A172 (cell line): Measurements from ENCODE around the gene ABCA5. TPM values are rescaled to one million over a fixed set of nuclear protein-coding genes. Genes with fewer than 3 reads are reported as not detected.
"Not testable (repeated sequence)": the region's sequence is repeated elsewhere in the genome, so short reads cannot be mapped to it uniquely, and the experiment has no call there.

Experiments used
- DNase-seq: peaks from one replicate; pipeline ENCODE4 v3.0.0-alpha.2; 2015; ENCODE audit warnings: low spot score
- total RNA-seq: library from RNA; depleted of rRNA; stranded (reverse); fragments of >200 nt; shearing (Covaris generic); gene quantifications from 2 replicates; pipeline ENCODE4 v1.2.3, GENCODE V29; 2014

Gene ABCA5
- total RNA-seq, 1 experiment from 2014 or later, result 0.07 TPM

GRCh38 chr17:69325518-69326376 is 1.2 kb downstream of the ABCA5 start:
- DNase-seq, result no peak

GRCh38 chr17:69323806-69324205 is 3.1 kb downstream of the ABCA5 start:
- DNase-seq, result no peak

- DNase-seq, result no peak
Observed at GRCh38 chr17:69320908-69321238, 6.1 kb downstream of the ABCA5 start.

- DNase-seq, result no peak
Observed at GRCh38 chr17:69320210-69320907, 6.6 kb downstream of the ABCA5 start.

- DNase-seq, result no peak
Observed at GRCh38 chr17:69317625-69318024, 9.3 kb downstream of the ABCA5 start.

- no peak for DNase-seq
Observed at GRCh38 chr17:69314246-69315065, 12.5 kb downstream of the ABCA5 start.

- no peak for DNase-seq
Observed at GRCh38 chr17:69305177-69305576, 21.8 kb downstream of the ABCA5 start.

- DNase-seq, result no peak
Observed at GRCh38 chr17:69302682-69303081, 24.3 kb downstream of the ABCA5 start.

- DNase-seq, result no peak
Observed at GRCh38 chr17:69300222-69300621, 26.7 kb downstream of the ABCA5 start.

- not testable (repeated sequence) for DNase-seq
Observed at GRCh38 chr17:69298120-69298722, 28.7 kb downstream of the ABCA5 start.

- DNase-seq, result no peak
Observed at GRCh38 chr17:69287168-69287567, 39.8 kb downstream of the ABCA5 start.

GRCh38 chr17:69286257-69286656 is 40.7 kb downstream of the ABCA5 start:
- DNase-seq, result no peak

- no peak for DNase-seq
Observed at GRCh38 chr17:69284646-69285045, 42.3 kb downstream of the ABCA5 start.

GRCh38 chr17:69282002-69282401 is 44.9 kb downstream of the ABCA5 start:
- DNase-seq, result no peak

GRCh38 chr17:69276279-69276678 is 50.7 kb downstream of the ABCA5 start:
- DNase-seq, result not testable (repeated sequence)

- DNase-seq, result no peak
Observed at GRCh38 chr17:69275751-69276150, 51.2 kb downstream of the ABCA5 start.

GRCh38 chr17:69271023-69271422 is 55.9 kb downstream of the ABCA5 start:
- DNase-seq, result no peak

- peak; percentile 4 for DNase-seq
Observed at GRCh38 chr17:69269131-69269998, 57.6 kb downstream of the ABCA5 start.

- DNase-seq, result no peak
Observed at GRCh38 chr17:69268543-69269014, 58.4 kb downstream of the ABCA5 start.

GRCh38 chr17:69267219-69267618 is 59.7 kb downstream of the ABCA5 start:
- no peak for DNase-seq

- DNase-seq, result no peak
Observed at GRCh38 chr17:69265873-69266272, 61.1 kb downstream of the ABCA5 start.
